Ectodermal cell (in vitro differentiated cells): ENCODE measurements around the gene SLC5A11.

Source experiments
- H3K27ac ChIP-seq: 2 replicates; pipeline ENCODE4 v1.7.0; 2013; ENCODE audit warnings: mild to moderate bottlenecking, low read depth, low read length; ENCODE audit not compliant: insufficient read depth, poor library complexity, severe bottlenecking
- H3K27me3 ChIP-seq: 2 replicates; pipeline ENCODE4 v1.7.0; 2013; ENCODE audit warnings: mild to moderate bottlenecking, low read length; ENCODE audit not compliant: insufficient read depth, control insufficient read depth, poor library complexity, severe bottlenecking
- H3K36me3 ChIP-seq: one replicate; pipeline ENCODE4 v1.7.0; 2013; ENCODE audit warnings: low read length; ENCODE audit not compliant: control insufficient read depth, insufficient read depth
- H3K4me1 ChIP-seq: one replicate; pipeline ENCODE4 v1.7.0; 2013; ENCODE audit warnings: low read length; ENCODE audit not compliant: control insufficient read depth, insufficient read depth
- H3K4me3 ChIP-seq: 2 replicates; pipeline ENCODE4 v1.7.0; 2013; ENCODE audit warnings: low read depth, low read length, control low read depth; ENCODE audit not compliant: insufficient read depth
- H3K9me3 ChIP-seq: 2 replicates; pipeline ENCODE4 v1.7.0; 2013; ENCODE audit warnings: mild to moderate bottlenecking, low read length, moderate library complexity; ENCODE audit not compliant: control insufficient read depth
- WGBS, 2 experiments: methylation state at CpG; one replicate each; pipeline ENCODE4 v1.1.7; 2013; ENCODE audit warnings: missing lambda C conversion rate in 2 of 2; 5-methylcytosine and 5-hydroxymethylcytosine counted together

Gene SLC5A11

GRCh38 chr16:24819462-24820040, 26.2 kb upstream of the SLC5A11 start:
- WGBS, 2 experiments: 97% methylated on average over 2 of the region's 2 CpGs
- H3K27ac ChIP-seq: no peak overlapping the region
- H3K4me3 ChIP-seq: no peak overlapping the region
- H3K27me3 ChIP-seq: no peaks in the 10 kb centered on the region
- peaks cover 72% of the 10 kb centered on the region for H3K36me3 ChIP-seq
- H3K9me3 ChIP-seq: no peaks in the 10 kb centered on the region
- no peaks in the 10 kb centered on the region for H3K4me1 ChIP-seq

GRCh38 chr16:24820522-24820921, 25.2 kb upstream of the SLC5A11 start:
- Histone ChIP-seq H3K4me1 (no peaks in the 10 kb centered on the region), H3K27ac (peak overlapping the region; percentile 13), H3K36me3 (peaks cover 62% of the 10 kb centered on the region), H3K27me3 (no peaks in the 10 kb centered on the region), H3K4me3 (no peak overlapping the region), H3K9me3 (no peaks in the 10 kb centered on the region)
- WGBS, 2 experiments: 87 to 100% methylated on average over 1 of the region's 1 CpG

GRCh38 chr16:24821129-24821528, 24.6 kb upstream of the SLC5A11 start:
- peaks cover 56% of the 10 kb centered on the region for H3K36me3 ChIP-seq
- H3K4me1 ChIP-seq: no peaks in the 10 kb centered on the region
- WGBS, 2 experiments: 96 to 97% methylated on average over 9 of the region's 9 CpGs
- H3K9me3 ChIP-seq: no peaks in the 10 kb centered on the region
- H3K4me3 ChIP-seq: no peak overlapping the region
- no peak overlapping the region for H3K27ac ChIP-seq
- H3K27me3 ChIP-seq: no peaks in the 10 kb centered on the region

DNA sequence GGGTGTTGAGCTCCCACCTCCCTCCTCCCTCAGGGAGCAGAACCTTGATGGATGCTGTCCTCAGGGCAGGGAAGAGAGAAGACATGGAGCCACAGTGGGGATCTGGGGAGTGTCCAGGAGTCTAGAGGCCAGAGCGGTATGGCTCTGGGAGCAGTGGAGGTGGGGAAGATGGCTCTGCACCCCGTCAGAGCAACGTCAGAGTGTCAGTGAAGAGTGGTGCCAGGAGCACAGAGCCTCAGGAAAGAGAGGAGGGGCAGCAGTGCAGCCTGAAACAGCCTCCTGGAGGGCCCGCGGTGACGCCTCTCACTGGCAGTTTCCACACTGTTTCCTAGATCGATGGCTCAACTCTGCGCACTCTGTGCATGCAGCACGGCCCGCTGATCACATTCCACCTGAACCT, 23.2 kb upstream of the SLC5A11 start:
- no peaks in the 10 kb centered on the region for H3K9me3 ChIP-seq
- no peak overlapping the region for H3K27ac ChIP-seq
- WGBS, 2 experiments: 89 to 90% methylated on average over 10 of the region's 10 CpGs
- no peaks in the 10 kb centered on the region for H3K4me1 ChIP-seq
- H3K4me3 ChIP-seq: no peak overlapping the region
- no peaks in the 10 kb centered on the region for H3K27me3 ChIP-seq
- peaks cover 63% of the 10 kb centered on the region for H3K36me3 ChIP-seq

- Histone ChIP-seq H3K9me3 (no peaks in the 10 kb centered on the region), H3K4me1 (no peaks in the 10 kb centered on the region), H3K27me3 (no peaks in the 10 kb centered on the region), H3K36me3 (peaks cover 59% of the 10 kb centered on the region), H3K4me3 (no peak overlapping the region), H3K27ac (no peak overlapping the region)
- 94 to 95% methylated on average over 8 of the region's 8 CpGs for WGBS, 2 experiments
These were observed 22.8 kb upstream of the SLC5A11 start for GRCh38 chr16:24822974-24823373.

DNA sequence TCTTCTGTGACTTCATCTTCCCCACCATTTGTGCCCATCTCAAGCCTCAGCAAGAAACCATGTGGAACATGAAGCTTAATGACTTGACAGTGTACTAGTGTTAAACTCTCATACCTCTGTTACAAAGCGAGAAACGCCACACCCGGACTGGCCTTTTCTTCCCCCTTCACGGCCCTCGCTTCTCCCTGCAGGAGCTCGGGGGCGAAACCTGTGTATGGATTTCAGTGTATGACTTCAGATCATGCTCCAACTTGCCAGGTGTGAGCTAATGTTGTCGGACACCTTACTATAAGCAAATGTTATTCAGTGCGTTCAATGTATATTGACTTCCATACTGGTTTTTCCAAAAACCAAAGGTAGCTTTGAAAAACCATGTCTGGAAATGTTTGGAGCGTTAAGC, 20.1 kb upstream of the SLC5A11 start:
- Histone ChIP-seq H3K27ac (no peak overlapping the region), H3K27me3 (no peaks in the 10 kb centered on the region), H3K4me3 (no peak overlapping the region), H3K9me3 (no peaks in the 10 kb centered on the region), H3K36me3 (peaks cover 31% of the 10 kb centered on the region), H3K4me1 (no peaks in the 10 kb centered on the region)
- 94 to 98% methylated on average over 10 of the region's 10 CpGs for WGBS, 2 experiments

GRCh38 chr16:24826096-24826690, 19.6 kb upstream of the SLC5A11 start:
- no peaks in the 10 kb centered on the region for H3K9me3 ChIP-seq
- H3K27ac ChIP-seq: no peak overlapping the region
- no peaks in the 10 kb centered on the region for H3K27me3 ChIP-seq
- H3K4me1 ChIP-seq: no peaks in the 10 kb centered on the region
- H3K36me3 ChIP-seq: peaks cover 27% of the 10 kb centered on the region
- no peak overlapping the region for H3K4me3 ChIP-seq
- WGBS, 2 experiments: 88 to 91% methylated on average over 12 of the region's 12 CpGs

DNA sequence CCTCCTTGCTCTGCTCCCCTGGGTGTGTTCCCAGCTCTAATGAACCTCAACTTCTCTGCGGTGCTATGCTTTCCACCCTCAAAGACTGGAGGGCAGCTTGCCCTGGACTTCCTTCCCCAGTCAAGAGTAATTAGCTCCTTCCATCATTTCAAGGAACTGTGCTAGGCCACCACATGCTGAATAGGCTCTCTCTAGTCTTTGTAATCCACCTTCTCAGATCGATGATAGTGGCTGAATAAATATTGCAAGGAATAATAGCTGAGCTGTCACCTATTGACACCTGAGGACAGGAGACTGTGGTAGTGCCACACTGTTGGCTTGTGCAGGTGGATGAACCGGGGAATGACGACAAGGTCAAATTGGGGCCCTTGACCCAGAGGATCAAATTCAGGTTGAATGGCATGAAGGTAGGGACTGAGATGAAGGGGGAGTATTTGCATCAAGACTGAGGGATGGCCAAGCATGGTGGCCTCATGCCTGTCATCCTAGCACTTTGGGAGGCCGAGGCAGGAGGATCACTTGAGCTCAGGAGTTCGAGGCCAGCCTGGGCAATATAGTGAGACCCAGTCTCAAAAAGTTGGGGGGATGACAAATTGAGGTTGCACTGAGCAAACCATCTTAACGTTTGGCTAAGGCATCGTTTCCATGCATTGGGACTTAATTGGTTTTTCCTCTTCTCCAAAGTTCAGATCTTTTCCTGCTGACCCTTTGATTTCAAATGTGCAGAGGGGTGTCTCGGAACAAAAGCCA, 18.8 kb upstream of the SLC5A11 start:
- H3K27ac ChIP-seq: no peak overlapping the region
- WGBS, 2 experiments: 95 to 96% methylated on average over 9 of the region's 9 CpGs
- no peak overlapping the region for H3K4me3 ChIP-seq
- peaks cover 23% of the 10 kb centered on the region for H3K36me3 ChIP-seq
- H3K27me3 ChIP-seq: no peaks in the 10 kb centered on the region
- H3K4me1 ChIP-seq: no peaks in the 10 kb centered on the region
- no peaks in the 10 kb centered on the region for H3K9me3 ChIP-seq

DNA sequence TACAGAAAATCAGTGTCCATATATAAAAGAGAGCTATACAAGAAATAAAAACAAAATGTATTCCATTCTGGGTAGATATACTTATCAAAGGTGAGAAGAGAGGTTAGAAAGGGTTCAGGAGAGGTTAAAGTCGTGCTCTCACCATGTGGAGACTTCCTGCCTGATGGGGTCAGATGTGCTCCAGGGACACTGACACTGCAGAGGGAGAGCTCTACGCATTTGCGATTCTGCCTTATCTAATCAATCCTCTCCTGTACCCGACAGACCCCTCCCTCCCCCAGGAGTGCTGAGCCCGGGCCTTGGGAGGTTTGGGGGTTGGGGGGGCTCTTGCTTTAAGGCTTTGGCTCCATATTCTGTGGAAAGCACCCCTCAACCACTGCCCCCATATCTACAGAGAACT, 16.6 kb upstream of the SLC5A11 start:
- peaks cover 9% of the 10 kb centered on the region for H3K36me3 ChIP-seq
- H3K4me1 ChIP-seq: no peaks in the 10 kb centered on the region
- H3K9me3 ChIP-seq: no peaks in the 10 kb centered on the region
- WGBS, 2 experiments: 76 to 89% methylated on average over 2 to 4 of the region's 5 CpGs
- H3K4me3 ChIP-seq: no peak overlapping the region
- H3K27ac ChIP-seq: no peak overlapping the region
- no peaks in the 10 kb centered on the region for H3K27me3 ChIP-seq

DNA sequence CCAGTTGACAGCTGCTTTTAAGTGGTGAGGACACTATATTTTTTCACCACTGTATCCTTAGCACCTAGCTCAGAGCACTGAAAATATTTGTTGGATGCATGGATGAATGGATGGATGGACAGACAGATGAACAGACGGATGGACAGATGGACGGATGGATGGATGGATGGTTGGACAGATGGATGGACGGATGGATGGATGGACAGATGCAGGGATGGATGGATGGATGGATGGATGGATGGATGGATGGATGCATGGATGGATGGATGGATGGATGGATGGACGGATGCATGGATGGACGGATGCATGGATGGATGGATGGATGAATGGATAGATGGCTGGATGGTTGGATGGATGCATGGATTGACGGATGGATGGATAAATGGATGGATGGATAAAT, 12.4 kb upstream of the SLC5A11 start:
- 83 to 86% methylated on average over 6 of the region's 6 CpGs for WGBS, 2 experiments
- no peaks in the 10 kb centered on the region for H3K4me1 ChIP-seq
- H3K4me3 ChIP-seq: no peak overlapping the region
- no peaks in the 10 kb centered on the region for H3K36me3 ChIP-seq
- H3K9me3 ChIP-seq: no peaks in the 10 kb centered on the region
- no peaks in the 10 kb centered on the region for H3K27me3 ChIP-seq
- no peak overlapping the region for H3K27ac ChIP-seq
